K562 (cell line): ENCODE data around the gene PPIH. TPM values are rescaled to one million over a fixed set of nuclear protein-coding genes. Genes with fewer than 3 reads are reported as not detected.
A peak's percentile ranks its signal among the peaks of the same experiment; 100 is the strongest.

Experiments used
- CHCHD3 ChIP-seq: fragments of 250-450 bp; sonication (Bioruptor Pico); IDR thresholded peaks from 2 replicates; pipeline ENCODE4 v2.1.2; 2022; ENCODE audit warnings: mild to moderate bottlenecking
- CTBP1 ChIP-seq: fragments of 450-650 bp; IDR thresholded peaks from 2 replicates; pipeline ENCODE4 v1.6.1; 2016; ENCODE audit warnings: borderline replicate concordance
- DMBX1 ChIP-seq: fragments of 250-450 bp; sonication (Bioruptor Pico); IDR thresholded peaks from 2 replicates; pipeline ENCODE4 v1.8.0; 2022; ENCODE audit warnings: inconsistent platforms, mild to moderate bottlenecking, moderate library complexity, borderline replicate concordance
- EP300 ChIP-seq: IDR thresholded peaks from 2 replicates; pipeline ENCODE4 v1.6.1; 2012; ENCODE audit warnings: low read length, improper control_type of control experiment
- ERF ChIP-seq: fragments of 450-650 bp; formaldehyde crosslinking; IDR thresholded peaks from 2 replicates; pipeline ENCODE4 v1.4.0; 2020; ENCODE audit warnings: mild to moderate bottlenecking, mixed read lengths
- FOS ChIP-seq: IDR thresholded peaks from 3 replicates; pipeline ENCODE4 v1.6.1; 2011; ENCODE audit not compliant: insufficient read length; ENCODE audit errors: extremely low read depth
- FOXM1 ChIP-seq, 2 experiments: fragments of 450-650 bp in 1 of 2; sonication (generic) in 1 of 2; formaldehyde crosslinking in 1 of 2; IDR thresholded peaks; 2 replicates each; pipeline versions ENCODE4 v1.6.1 to v1.9.0; 2017 to 2022; ENCODE audit warnings: low read depth in 2 of 2, mild to moderate bottlenecking in 2 of 2, missing genetic modification reagents in 1 of 2, moderate library complexity in 1 of 2
- GTF3C2 ChIP-seq: IDR thresholded peaks from 3 replicates; pipeline ENCODE4 v1.6.1; 2011; ENCODE audit warnings: borderline replicate concordance, mild to moderate bottlenecking, moderate library complexity; ENCODE audit not compliant: insufficient read length; ENCODE audit errors: extremely low read depth
- HDAC2 ChIP-seq: fragments of 450-650 bp; IDR thresholded peaks from 2 replicates; pipeline ENCODE4 v1.6.1; 2016; ENCODE audit warnings: mild to moderate bottlenecking
- HEY1 ChIP-seq: fragments of 250-450 bp; sonication (Bioruptor Pico); IDR thresholded peaks from 2 replicates; pipeline ENCODE4 v1.5.0; 2020; ENCODE audit warnings: mild to moderate bottlenecking, moderate library complexity, borderline replicate concordance
- HNRNPK ChIP-seq: fragments of 200-400 bp; formaldehyde crosslinking; IDR thresholded peaks from one replicate; pipeline ENCODE4 v1.6.1; 2018; ENCODE audit warnings: mild to moderate bottlenecking, low read depth, low read length; ENCODE audit not compliant: poor library complexity, severe bottlenecking
- JUN ChIP-seq, 2 experiments: sonication (generic) in 1 of 2; formaldehyde crosslinking in 1 of 2; IDR thresholded peaks; 2 replicates each; pipeline versions ENCODE4 v1.6.1 to v1.8.0; 2012 to 2022; ENCODE audit warnings: borderline replicate concordance in 2 of 2, mild to moderate bottlenecking in 2 of 2, improper control_type of control experiment in 1 of 2, low read depth in 1 of 2, low read length in 1 of 2, missing genetic modification reagents in 1 of 2
- KDM2B ChIP-seq: fragments of 250-450 bp; sonication (Bioruptor Pico); IDR thresholded peaks from 2 replicates; pipeline ENCODE4 v1.8.0; 2021; ENCODE audit warnings: mild to moderate bottlenecking, moderate library complexity
- MTA3 ChIP-seq: fragments of 450-650 bp; formaldehyde crosslinking; IDR thresholded peaks from 2 replicates; pipeline ENCODE4 v1.6.1; 2017; ENCODE audit warnings: mild to moderate bottlenecking, borderline replicate concordance
- NCOA6 ChIP-seq: fragments of 450-650 bp; IDR thresholded peaks from 2 replicates; pipeline ENCODE4 v1.6.1; 2017; ENCODE audit warnings: mild to moderate bottlenecking
- NCOR1 ChIP-seq: fragments of 450-650 bp; IDR thresholded peaks from 2 replicates; pipeline ENCODE4 v1.6.1; 2016; ENCODE audit warnings: mild to moderate bottlenecking, moderate library complexity
- NFE2L1 ChIP-seq: fragments of 450-650 bp; IDR thresholded peaks from 2 replicates; pipeline ENCODE4 v1.6.1; 2016; ENCODE audit warnings: missing genetic modification characterization, low read depth, mild to moderate bottlenecking, missing compliant biosample characterization, moderate library complexity, borderline replicate concordance
- SMAD1 ChIP-seq: fragments of 150-350 bp; IDR thresholded peaks from 2 replicates; pipeline ENCODE4 v1.6.1; 2014; ENCODE audit warnings: low read length, low read depth; ENCODE audit not compliant: partially characterized antibody
- SUPT5H ChIP-seq: fragments of 450-650 bp; IDR thresholded peaks from 2 replicates; pipeline ENCODE4 v1.6.1; 2016
- ZBTB33 ChIP-seq: sonication (generic); formaldehyde crosslinking; IDR thresholded peaks from 2 replicates; pipeline ENCODE4 v1.8.1; 2023; ENCODE audit warnings: mild to moderate bottlenecking, missing genetic modification reagents
- ZNF140 ChIP-seq: fragments of 250-450 bp; sonication (Bioruptor Pico); IDR thresholded peaks from 2 replicates; pipeline ENCODE4 v1.8.0; 2021; ENCODE audit warnings: moderate library complexity, mild to moderate bottlenecking, inconsistent platforms
- ZNF197 ChIP-seq: fragments of 200-800 bp; sonication (Bioruptor generic); IDR thresholded peaks from 2 replicates; pipeline ENCODE4 v1.6.1; 2016; ENCODE audit warnings: low read depth, missing genetic modification characterization, missing compliant biosample characterization
- ZNF398 ChIP-seq: fragments of 250-450 bp; sonication (Bioruptor Pico); IDR thresholded peaks from 2 replicates; pipeline ENCODE4 v1.8.0; 2021; ENCODE audit warnings: moderate library complexity, mild to moderate bottlenecking, inconsistent platforms
- polyA plus RNA-seq, 8 experiments: library from polyadenylated mRNA; depleted of rRNA in 4 of 8; stranded (reverse) in 5 of 8; unstranded in 3 of 8; fragments of >200 nt; fragmentation: Nextera tagmentation in 2 of 8; fragmentation: Illumina TruSeq in 1 of 8; extraction: Ambion mirVana in 2 of 8; extraction: Trizol in 1 of 8; gene quantifications; 2 replicates each; pipeline versions ENCODE4 v1.2.1 to v1.2.3, GENCODE V29; 2011 to 2014; ENCODE audit warnings: inconsistent platforms in 1 of 8, missing spikeins in 1 of 8
- total RNA-seq, 7 experiments: library from RNA; depleted of rRNA in 6 of 7; stranded (reverse); fragments of >200 nt in 6 of 7; fragmentation: Illumina TruSeq in 2 of 7; extraction: Trizol in 2 of 7; gene quantifications; 2 replicates each; pipeline versions ENCODE4 v1.2.1 to v1.2.3, GENCODE V29; 2011 to 2021; ENCODE audit warnings: low replicate concordance in 1 of 7

PPIH gene
- total and polyA plus RNA-seq, 9 of the 15 experiments (the other 6 are each of a cell fraction or from before 2014, with no cell fraction given), result 197 to 470 (median 277) TPM

GRCh38 chr1:42686418-42686817 lies 28.2 kb downstream of the PPIH start (continued):
- no peak for TF ChIP-seq JUN (IDR thresholded peaks at IDR 0.05; ENCODE audit: borderline replicate concordance, low read depth, low read length)
- TF ChIP-seq JUN (CRISPR knock-in tag; IDR thresholded peaks at IDR 0.05; ENCODE audit: borderline replicate concordance), result no peak
- TF ChIP-seq ZBTB33 (CRISPR knock-in tag), result no peak
- no peak for TF ChIP-seq NFE2L1 (tag)
- no peak for TF ChIP-seq DMBX1
- peak; percentile 75 for TF ChIP-seq NCOR1
- peak; percentile 39; the same call in 1 of the 2 replicates for TF ChIP-seq FOXM1 (IDR thresholded peaks at IDR 0.05; ENCODE audit: low read depth)
- no peak for TF ChIP-seq FOXM1 (CRISPR knock-in tag; IDR thresholded peaks at IDR 0.05; ENCODE audit: low read depth)
- TF ChIP-seq SMAD1, result no peak
- TF ChIP-seq CHCHD3 (CRISPR knock-in tag), result no peak
- no peak for TF ChIP-seq HEY1 (CRISPR knock-in tag)
- no peak for TF ChIP-seq CTBP1
- 0 out of 2 replicates have a peak, but pooled peaks have one; percentile 37 for TF ChIP-seq MTA3
- TF ChIP-seq KDM2B, result no peak
- TF ChIP-seq FOS, result no peak
- no peak for TF ChIP-seq ZNF398 (CRISPR knock-in tag)
- TF ChIP-seq ERF (CRISPR knock-in tag), result no peak
- no peak for TF ChIP-seq ZNF197 (CRISPR knock-in tag)
- TF ChIP-seq HDAC2, result peak; percentile 45; the same call in 1 of the 2 replicates
- TF ChIP-seq EP300, result peak; percentile 64; the same call in 1 of the 2 replicates
- no peak for TF ChIP-seq ZNF140 (CRISPR knock-in tag)
- no peak for TF ChIP-seq NCOA6
- TF ChIP-seq SUPT5H, result no peak
- TF ChIP-seq HNRNPK, result no peak
- TF ChIP-seq GTF3C2, result no peak
